Ecto neural progenitor cell (in vitro differentiated cells): Measurements from ENCODE around the gene PAFAH1B2.

Source experiments
- DNase-seq: peaks from one replicate; pipeline ENCODE4 v3.0.0-alpha.2; 2018; ENCODE audit warnings: low spot score

Gene PAFAH1B2

DNA sequence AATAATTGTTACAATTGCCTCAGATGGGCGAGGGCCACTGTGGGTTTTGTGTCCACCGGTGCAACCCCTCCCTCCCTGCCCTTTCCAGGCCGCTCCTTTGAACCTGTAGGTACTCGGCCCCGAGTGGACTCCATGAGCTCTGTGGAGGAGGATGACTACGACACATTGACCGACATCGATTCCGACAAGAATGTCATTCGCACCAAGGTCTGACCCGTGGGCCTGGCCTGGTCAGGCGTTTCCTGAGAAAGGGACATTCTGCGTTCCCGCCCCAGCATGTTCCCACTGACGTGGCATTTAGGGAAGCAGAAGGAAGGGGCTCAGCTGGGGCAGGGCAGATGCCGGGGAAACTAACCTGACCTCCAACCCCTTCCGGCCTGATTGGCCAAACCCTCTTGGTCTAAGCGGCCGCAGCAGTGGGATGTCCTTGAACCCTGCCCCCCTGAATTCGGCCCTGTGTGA is 44.6 kb downstream of the PAFAH1B2 start:
- DNase-seq: peak; percentile 37

GRCh38 chr11:117189191-117189940 is 45.3 kb downstream of the PAFAH1B2 start:
- no peak for DNase-seq

- DNase-seq: no peak
Measured at GRCh38 chr11:117189941-117190544, 46.0 kb downstream of the PAFAH1B2 start.

GRCh38 chr11:117191680-117192400 is 47.8 kb downstream of the PAFAH1B2 start:
- no peak for DNase-seq

DNA sequence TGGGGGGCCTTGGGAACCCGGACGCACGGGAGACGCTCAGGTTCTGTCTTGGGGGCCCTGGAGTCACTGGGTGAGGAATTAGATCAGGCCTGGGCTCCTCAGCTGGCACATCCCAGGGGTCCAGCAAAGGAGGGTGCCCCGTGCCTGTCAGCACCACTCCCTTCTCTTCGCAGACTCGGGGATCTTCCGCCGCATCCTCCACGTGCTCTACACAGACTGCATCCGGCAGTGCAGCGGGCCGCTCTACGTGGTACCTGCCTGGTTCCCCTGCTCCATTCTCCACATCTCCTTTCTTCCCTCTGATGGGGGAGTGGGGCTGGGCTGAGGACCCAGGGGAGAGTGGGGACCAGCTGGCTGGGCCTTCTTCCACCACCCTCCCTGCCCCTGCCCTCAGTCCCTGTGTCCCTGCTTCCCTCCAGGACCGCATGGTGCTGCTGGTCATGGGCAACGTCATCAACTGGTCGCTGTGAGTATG is 48.4 kb downstream of the PAFAH1B2 start:
- no peak for DNase-seq

- no peak for DNase-seq
Measured at GRCh38 chr11:117193130-117194020, 49.3 kb downstream of the PAFAH1B2 start.

- DNase-seq: no peak
Measured at GRCh38 chr11:117194267-117194666, 50.2 kb downstream of the PAFAH1B2 start.

- DNase-seq: no peak
Measured at GRCh38 chr11:117195258-117195657, 51.2 kb downstream of the PAFAH1B2 start.

- DNase-seq: no peak
Measured at GRCh38 chr11:117195761-117196160, 51.7 kb downstream of the PAFAH1B2 start.

DNA sequence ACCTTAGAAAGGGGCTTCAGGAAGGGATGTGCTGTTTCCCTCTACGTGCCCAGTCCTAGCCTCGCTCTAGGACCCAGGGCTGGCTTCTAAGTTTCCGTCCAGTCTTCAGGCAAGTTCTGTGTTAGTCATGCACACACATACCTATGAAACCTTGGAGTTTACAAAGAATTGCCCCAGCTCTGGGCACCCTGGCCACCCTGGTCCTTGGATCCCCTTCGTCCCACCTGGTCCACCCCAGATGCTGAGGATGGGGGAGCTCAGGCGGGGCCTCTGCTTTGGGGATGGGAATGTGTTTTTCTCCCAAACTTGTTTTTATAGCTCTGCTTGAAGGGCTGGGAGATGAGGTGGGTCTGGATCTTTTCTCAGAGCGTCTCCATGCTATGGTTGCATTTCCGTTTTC is 52.9 kb downstream of the PAFAH1B2 start:
- no peak for DNase-seq

DNA sequence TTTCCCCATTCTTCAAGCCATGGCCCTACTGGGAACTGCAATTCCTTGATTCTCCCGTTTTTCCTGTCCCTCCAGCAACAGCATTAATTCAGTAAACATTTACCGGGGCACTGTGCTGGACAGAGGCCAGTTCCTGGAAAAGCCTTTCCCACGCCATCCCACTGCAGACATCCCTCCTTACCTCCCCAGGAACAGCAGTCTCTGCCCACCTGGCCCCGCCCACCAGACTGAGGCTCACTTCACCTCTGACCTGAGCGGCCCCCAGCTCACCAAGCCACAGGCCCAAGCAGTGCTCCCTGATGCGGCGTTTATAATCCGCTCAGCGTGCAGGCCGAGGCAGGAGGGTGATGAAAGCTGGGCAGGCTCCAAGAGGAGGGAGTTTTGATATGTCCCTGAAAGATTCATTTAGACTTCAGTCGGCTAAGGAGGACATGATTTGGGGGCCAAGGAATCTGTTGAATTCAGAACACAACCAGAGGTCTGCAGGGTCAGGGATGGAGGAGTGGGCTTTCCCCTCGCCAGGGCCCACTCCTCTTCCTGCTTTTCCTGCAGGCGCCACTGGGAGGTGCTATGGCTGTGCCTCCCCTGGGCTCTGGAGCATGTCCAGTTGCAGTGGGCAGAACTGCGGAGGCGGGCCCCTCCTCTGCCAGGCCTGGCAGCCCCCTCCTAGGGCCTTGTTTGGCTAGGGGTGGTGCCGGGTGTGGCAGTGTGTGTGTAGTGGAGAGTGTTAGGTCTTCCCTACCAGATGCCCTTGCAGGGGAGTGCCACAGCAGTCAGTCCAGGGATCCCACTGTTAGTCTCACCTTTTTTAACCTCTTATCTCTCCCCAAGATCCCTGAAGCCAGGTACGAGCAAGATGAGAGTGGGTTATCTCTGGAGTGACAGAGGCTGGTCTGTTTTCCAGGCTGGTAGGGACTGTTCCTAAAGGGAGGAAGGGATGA is 53.7 kb downstream of the PAFAH1B2 start:
- peak; percentile 79 for DNase-seq

DNA sequence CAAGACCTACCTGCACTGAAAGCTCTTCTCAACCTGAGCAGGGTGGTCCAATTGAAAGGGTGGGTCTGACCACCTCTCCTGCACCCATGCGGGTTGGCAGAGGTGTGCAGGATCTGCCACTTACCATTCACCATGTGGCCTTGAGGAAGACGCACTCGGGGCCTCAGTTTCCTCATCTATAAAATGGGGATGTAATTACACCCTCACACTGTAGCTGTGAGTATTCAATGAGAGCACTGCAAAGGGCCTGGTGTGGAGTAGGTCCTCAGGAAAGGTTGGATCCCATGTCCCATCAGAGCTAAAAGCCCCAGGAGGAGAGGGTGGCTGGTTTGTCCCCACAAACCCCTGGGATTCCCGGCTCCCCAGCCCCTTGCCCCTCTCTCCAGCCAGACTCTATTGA is 54.5 kb downstream of the PAFAH1B2 start:
- no peak for DNase-seq

DNA sequence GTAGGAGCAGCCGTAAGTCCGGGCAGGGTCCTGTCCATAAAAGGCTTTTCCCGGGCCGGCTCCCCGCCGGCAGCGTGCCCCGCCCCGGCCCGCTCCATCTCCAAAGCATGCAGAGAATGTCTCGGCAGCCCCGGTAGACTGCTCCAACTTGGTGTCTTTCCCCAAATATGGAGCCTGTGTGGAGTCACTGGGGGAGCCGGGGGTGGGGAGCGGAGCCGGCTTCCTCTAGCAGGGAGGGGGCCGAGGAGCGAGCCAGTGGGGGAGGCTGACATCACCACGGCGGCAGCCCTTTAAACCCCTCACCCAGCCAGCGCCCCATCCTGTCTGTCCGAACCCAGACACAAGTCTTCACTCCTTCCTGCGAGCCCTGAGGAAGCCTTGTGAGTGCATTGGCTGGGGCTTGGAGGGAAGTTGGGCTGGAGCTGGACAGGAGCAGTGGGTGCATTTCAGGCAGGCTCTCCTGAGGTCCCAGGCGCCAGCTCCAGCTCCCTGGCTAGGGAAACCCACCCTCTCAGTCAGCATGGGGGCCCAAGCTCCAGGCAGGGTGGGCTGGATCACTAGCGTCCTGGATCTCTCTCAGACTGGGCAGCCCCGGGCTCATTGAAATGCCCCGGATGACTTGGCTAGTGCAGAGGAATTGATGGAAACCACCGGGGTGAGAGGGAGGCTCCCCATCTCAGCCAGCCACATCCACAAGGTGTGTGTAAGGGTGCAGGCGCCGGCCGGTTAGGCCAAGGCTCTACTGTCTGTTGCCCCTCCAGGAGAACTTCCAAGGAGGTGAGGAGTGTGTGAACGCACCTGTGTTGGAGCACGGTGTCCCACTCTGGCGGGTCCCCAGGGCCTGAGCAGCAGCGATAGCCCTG is 55.2 kb downstream of the PAFAH1B2 start, which contains the start of gene TAGLN:
TAGLN (plus strand) TSS at position 318 of the 863 bp plus-strand sequence. CDS start 3,644 bp downstream, outside the sequence.
- peak; percentile 86 for DNase-seq

GRCh38 chr11:117199916-117200812 is 56.1 kb downstream of the PAFAH1B2 start:
- DNase-seq: no peak

DNA sequence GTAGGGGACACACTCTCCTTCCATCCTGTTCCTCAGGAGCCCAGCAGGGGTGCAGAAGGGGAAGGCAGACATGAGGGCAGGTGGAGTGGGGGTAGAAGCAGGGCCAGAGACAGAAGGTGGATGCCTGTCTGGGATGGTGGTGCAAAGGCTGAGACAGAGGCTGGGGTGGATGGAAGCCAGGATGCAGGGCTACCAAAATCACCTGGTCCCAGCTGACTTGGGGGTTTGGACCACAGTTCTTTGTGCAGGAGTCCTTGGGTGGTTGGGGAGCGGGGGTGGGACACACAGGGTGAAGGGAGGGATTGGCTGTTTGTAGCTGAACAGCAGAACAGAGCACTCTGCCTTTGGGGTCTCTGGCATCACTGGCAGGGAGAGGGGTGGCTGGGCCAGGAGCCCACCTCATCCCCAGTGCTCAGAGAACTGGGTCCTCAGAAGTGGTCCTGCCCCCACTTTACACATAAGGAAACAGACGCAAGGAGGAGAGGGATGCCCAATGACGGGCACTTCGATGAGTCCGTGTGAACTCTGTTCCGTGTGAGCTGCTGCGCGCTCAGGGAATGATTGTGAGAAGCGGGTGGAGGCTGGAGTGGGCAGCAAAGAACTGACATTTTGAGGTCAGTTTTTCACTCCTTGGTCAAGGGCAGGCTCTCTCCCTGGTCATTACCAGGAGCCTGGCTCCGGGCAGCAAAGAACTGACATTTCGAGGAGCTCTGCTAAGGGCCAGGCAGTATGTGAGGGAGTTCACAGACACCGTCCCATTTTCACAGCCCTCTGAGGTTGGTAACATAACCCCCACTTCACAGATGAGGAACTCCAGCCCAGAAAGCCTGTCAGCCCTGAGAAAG is 56.9 kb downstream of the PAFAH1B2 start:
- DNase-seq: no peak

- no peak for DNase-seq
Measured at GRCh38 chr11:117201658-117202305, 57.7 kb downstream of the PAFAH1B2 start.
